Neural progenitor cell (in vitro differentiated cells): ENCODE data around the gene C6orf136.

Source experiments
- EZH2 ChIP-seq: fragments of 200-600 bp; sonication (generic); IDR thresholded peaks from 2 replicates; pipeline ENCODE4 v1.6.1; 2017; ENCODE audit warnings: antibody characterized with exemption, mild to moderate bottlenecking, moderate library complexity
- TF ChIP-seq, protein P1 (sequence below): fragments of 200-600 bp; sonication (generic); IDR thresholded peaks from 2 replicates; pipeline ENCODE4 v1.5.1; 2017; ENCODE audit warnings: antibody characterized with exemption, mild to moderate bottlenecking

GRCh38 chr6:30690403-30691207 lies 43.7 kb downstream of the C6orf136 start, which contains the start of gene NRM:
- TF ChIP-seq EZH2: no peak
- TF ChIP-seq, protein P1, sequence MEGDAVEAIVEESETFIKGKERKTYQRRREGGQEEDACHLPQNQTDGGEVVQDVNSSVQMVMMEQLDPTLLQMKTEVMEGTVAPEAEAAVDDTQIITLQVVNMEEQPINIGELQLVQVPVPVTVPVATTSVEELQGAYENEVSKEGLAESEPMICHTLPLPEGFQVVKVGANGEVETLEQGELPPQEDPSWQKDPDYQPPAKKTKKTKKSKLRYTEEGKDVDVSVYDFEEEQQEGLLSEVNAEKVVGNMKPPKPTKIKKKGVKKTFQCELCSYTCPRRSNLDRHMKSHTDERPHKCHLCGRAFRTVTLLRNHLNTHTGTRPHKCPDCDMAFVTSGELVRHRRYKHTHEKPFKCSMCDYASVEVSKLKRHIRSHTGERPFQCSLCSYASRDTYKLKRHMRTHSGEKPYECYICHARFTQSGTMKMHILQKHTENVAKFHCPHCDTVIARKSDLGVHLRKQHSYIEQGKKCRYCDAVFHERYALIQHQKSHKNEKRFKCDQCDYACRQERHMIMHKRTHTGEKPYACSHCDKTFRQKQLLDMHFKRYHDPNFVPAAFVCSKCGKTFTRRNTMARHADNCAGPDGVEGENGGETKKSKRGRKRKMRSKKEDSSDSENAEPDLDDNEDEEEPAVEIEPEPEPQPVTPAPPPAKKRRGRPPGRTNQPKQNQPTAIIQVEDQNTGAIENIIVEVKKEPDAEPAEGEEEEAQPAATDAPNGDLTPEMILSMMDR: no peak
